Epithelial cell of prostate (primary cell): Measurements from ENCODE around the gene SLC25A22.

Source experiments
- DNase-seq: peaks from one replicate; pipeline ENCODE4 v3.0.0-alpha.2; 2011; ENCODE audit warnings: low read depth, low spot score
- H3K27ac ChIP-seq: fragments of 450-650 bp; 2 replicates; pipeline ENCODE4 v1.5.1; 2017; ENCODE audit warnings: mild to moderate bottlenecking

The SLC25A22 gene

GRCh38 chr11:798093-798713, at the start of gene SLC25A22:
TSS of gene SLC25A22 (minus strand) at chr11:798281. CDS start at chr11:795006, 3,275 bp downstream.
- peak within 1 kb of the TSS; percentile 70 for H3K27ac ChIP-seq
- no peak for DNase-seq

- no peak for DNase-seq
- H3K27ac ChIP-seq: no peak overlapping the region
Measured at GRCh38 chr11:847876-848275, 49.8 kb upstream of the SLC25A22 start.

GRCh38 chr11:846496-847098, 48.5 kb upstream of the SLC25A22 start:
- peak overlapping the region; percentile 85 for H3K27ac ChIP-seq
- peak; percentile 49 for DNase-seq

- no peak for DNase-seq
- peak overlapping the region; percentile 85 for H3K27ac ChIP-seq
Measured at GRCh38 chr11:845872-846495, 47.9 kb upstream of the SLC25A22 start.

- DNase-seq: no peak
- H3K27ac ChIP-seq: peak overlapping the region; percentile 85
Measured at GRCh38 chr11:844693-845644, 46.9 kb upstream of the SLC25A22 start.

- H3K27ac ChIP-seq: peak overlapping the region; percentile 85
Measured at GRCh38 chr11:843818-844692, 46.0 kb upstream of the SLC25A22 start.

GRCh38 chr11:843086-843734, 45.1 kb upstream of the SLC25A22 start:
- peak overlapping the region; percentile 85 for H3K27ac ChIP-seq

More at GRCh38 chr11:843818-844692, 46.0 kb upstream of the SLC25A22 start:
- no peak for DNase-seq

GRCh38 chr11:842370-843002, 44.4 kb upstream of the SLC25A22 start, which contains the start of the genes POLR2L and TSPAN4:
TSS of gene POLR2L (minus strand) at chr11:842529. CDS start at chr11:842508, 21 bp downstream.
TSS of gene TSPAN4 (plus strand) at chr11:842852. CDS start at chr11:850305, 7,453 bp downstream.
- H3K27ac ChIP-seq: peak within 1 kb of the TSS; percentile 85
- DNase-seq: peak; percentile 59

More at GRCh38 chr11:843086-843734, 45.1 kb upstream of the SLC25A22 start:
- DNase-seq: no peak

GRCh38 chr11:841981-842369, 43.9 kb upstream of the SLC25A22 start:
- H3K27ac ChIP-seq: peak overlapping the region; percentile 85
- no peak for DNase-seq

- peak overlapping the region; percentile 85 for H3K27ac ChIP-seq
- DNase-seq: no peak
Measured at GRCh38 chr11:839875-840617, 42.0 kb upstream of the SLC25A22 start.

- peak overlapping the region; percentile 85 for H3K27ac ChIP-seq
- no peak for DNase-seq
Measured at GRCh38 chr11:839280-839623, 41.2 kb upstream of the SLC25A22 start.

GRCh38 chr11:838441-839279, 40.6 kb upstream of the SLC25A22 start:
- no peak for DNase-seq
- H3K27ac ChIP-seq: peak overlapping the region; percentile 85

- no peak for DNase-seq
- no peak overlapping the region for H3K27ac ChIP-seq
Measured at GRCh38 chr11:837990-838307, 39.9 kb upstream of the SLC25A22 start.

GRCh38 chr11:837189-837989, 39.3 kb upstream of the SLC25A22 start:
- H3K27ac ChIP-seq: peak overlapping the region; percentile 11
- DNase-seq: no peak

- DNase-seq: no peak
- peak overlapping the region; percentile 11 for H3K27ac ChIP-seq
Measured at GRCh38 chr11:836700-837099, 38.6 kb upstream of the SLC25A22 start.

GRCh38 chr11:836274-836673, 38.2 kb upstream of the SLC25A22 start:
- peak overlapping the region; percentile 96 for H3K27ac ChIP-seq
- DNase-seq: no peak
